Measurements from ENCODE around the gene ANKRD34C.

ANKRD34C gene

DNA sequence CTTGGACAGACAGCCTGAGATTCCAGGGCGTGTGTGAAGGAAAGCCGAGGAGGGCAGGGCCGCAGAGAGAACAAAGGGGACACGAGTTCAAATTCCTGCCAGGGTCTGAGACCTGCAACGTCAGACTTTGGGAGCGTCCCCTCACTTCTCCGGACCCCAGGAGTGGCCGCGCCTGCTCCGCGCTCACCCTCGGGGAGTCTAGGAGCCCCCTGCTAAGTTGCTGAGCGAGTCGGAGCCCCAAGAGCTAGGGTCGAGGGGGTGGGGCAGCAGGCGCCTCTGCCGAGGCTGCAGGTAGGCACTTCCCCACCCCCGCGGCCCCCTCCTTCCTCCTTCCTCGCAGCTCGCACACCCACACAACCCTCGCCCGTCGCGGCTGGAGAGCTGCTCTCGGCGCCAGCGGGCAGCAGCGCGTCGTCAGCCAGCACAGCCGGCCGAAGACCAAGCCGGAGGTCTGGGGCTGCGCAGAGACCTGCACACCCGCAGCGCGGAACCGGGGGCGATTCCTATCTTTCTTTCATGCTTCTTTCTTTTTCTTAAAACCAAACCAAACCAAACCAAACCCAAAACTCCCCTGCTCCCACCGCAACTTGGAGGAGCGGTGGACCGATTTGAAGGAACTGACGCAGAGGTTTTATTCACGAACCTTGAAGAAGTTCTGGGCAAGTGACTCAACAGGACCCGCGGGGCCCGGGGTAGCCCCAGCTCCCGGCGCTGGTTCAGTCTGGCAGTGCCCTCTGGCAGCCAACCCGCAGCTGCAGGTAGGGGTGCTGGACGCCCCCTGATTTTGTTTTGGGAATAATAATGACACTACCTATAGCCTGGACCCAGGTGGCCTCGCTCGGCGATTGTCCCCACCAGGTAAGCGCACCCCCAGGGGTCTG lies at the start of gene ANKRD34C:
Gene ANKRD34C (plus strand): TSS at position 352 of the 881 bp plus-strand sequence. CDS start 10,563 bp downstream, outside the sequence.
- no peak for DNase-seq

DNA sequence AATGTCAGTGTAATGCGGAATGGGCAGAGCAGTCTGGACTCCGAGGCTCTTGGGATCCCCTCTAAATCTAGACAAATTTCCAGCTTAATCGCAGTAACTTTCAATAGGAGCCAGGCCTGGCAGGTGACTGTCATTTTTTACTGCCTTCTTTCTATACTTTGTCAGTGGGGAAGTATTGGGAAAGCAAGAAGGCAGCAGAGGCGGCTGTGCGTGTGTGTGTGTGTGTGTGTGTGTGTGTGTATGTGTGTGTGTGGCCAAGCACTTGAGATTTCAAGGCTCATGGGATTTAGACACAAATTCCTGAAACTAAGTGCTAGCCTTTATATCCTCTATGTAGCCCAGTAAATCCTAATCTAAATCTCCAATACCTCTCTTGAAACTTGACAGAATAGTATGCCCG lies 49.3 kb upstream of the ANKRD34C start:
- no peak for DNase-seq

DNA sequence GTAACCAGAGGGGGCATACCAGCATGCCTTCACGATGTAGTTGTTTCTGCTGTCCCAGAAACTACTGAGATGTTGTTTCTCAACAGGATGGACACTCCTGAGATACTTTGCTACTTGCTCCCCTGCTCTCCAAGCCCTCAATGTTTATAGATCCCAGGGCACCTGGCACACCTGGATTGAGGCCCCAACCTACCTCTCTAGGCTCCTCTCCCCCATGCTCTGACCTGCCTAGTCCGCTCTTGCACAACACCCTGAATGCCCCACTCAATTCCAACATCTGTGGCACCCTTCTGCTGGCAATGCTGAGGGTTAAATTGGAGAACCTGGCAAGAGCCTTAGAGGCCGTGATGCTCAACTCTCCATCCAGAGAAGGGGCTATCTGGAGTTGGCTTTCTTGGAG lies 42.5 kb upstream of the ANKRD34C start:
- no peak for DNase-seq

DNA sequence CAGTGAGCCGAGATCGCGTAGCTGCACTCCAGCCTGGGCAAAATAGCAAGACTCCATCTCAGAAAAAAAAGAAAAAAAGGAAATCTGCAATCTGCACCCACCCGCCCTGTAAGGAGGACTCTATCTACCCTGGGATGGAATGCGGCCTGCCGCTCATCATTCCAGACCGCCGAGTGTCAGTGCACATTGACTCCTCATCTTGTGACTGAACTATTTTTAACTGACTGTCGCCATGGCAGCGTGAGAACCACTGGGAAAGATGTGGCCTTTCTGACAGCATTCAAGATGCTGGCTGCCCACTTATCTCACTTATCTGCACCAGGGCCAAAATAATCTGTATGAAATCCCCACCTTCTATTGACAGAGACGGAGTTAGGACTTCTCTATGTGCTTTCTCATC lies 38.8 kb upstream of the ANKRD34C start:
- DNase-seq, result peak; percentile 13

DNA sequence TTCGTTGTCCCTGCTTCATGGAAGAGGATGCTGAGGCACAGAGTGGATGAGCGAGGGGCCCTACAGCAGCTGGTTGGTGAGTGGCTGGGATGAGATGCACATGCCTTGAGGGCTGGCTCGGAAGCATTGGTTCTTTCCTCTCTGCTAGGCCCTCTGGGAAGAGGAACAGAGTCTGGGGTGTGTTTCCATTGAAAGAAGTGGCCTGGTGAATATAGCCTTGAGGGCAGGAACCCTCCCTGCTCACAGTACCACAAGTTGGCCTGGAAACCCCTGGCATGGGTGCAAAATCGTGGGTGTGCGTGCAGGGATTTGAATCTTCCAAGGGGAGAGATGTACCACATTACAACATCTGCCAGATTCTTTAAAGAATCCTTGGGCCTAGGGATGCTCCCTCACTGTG lies 37.6 kb upstream of the ANKRD34C start:
- peak; percentile 24 for DNase-seq

DNA sequence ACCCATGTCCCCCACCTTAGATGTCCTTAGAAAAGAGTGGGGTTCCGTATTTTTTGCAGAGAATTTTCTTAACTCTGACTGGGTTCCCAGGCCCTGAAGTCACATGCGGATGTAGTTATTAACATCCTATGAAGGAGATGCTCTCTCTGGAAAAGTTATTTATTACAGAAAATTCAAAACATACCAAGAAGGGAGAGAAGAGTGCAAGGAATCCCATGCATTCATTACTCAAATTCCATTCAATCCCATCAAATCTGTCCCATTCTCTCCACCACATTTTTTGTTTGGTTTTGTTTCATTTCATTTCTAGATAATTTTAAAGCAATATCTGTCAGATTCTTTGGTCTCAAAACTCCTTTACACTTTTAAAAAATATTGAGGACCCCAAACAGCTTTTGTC lies 34.3 kb upstream of the ANKRD34C start:
- no peak for DNase-seq

DNA sequence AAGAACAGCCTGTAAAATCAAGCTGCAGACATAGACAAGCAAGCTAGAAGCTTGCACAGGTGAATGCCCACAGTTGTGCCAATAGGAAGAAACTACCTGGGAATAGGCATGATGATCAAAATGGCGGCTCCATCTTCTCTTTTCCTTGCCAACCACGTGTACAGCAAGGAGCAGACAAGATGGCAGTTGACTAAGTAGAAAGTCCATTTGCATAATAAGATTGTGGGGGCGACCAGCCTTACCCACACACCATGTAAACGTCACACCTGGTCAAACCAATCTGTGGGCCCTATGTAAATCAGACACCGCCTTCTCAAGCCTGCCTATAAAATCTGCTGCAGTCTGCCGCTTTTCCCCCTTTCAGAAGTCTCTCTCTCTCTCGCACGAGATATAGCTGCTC lies 25.1 kb upstream of the ANKRD34C start:
- no peak for DNase-seq

DNA sequence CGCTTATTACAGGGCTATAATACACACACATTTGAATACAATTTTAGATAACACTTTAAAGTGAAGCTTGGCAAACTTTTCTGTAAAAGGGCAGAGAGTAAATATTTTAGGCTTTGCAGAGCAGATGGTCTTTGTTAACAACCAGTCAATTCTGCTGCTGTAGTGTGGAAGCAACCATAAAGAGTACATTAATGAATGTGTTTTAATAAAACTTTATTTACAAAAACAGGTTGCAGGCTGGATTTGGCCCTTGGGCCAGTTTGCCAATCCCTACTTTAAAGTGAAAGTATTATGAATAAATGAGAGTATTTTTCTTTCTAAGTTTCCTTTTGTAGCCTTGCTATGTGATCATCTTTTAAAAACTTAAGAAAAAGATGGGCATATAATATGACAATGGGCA lies 20.7 kb upstream of the ANKRD34C start:
- DNase-seq, result no peak

DNA sequence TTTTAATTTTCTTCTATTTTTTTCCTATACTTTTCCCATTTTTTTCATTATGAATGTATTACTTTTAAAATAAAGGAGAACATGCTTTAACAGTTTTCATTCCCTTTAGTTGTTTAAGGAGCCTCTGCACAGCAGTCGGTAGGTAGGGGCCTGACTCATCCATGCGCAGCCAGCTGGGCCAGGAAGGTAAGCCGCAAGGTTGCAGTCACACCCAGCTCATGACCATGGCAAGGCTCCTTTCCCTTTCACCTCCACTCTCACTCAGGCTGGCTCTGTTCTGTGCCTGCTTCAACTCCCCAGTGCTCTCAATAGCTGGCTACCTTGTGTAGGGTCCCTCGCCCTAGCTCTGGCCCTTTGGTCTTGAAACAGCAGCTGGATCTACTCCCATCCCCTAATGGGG lies 17.4 kb upstream of the ANKRD34C start:
- no peak for DNase-seq

DNA sequence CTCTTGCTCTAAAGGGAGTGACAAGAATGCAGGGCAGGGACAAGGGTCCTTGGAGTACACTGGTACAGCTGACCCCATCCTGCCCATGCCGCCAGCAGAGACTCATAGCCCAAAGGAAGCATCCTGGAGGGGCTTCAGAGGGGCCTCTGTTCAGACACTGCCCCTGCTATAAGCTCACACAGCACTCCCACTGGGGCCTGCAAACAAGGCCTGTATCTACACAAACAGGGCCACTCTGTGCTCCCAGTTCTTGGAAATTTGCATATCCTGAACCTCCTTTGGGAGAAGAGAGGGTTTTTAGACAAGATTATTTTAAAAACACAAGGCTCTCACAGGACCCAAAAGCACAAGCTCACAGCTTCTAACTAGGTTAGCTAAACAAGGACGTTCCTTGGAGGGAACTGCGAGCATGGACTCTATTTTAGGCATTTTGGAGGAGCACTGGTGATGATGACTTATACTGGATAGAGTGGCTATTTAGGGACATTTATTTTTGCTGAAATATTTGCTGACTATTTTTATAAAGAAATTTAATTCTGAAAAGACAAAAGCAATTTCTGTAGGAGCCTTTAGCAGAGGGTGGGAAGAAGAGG lies 16.4 kb upstream of the ANKRD34C start:
- DNase-seq, result no peak

DNA sequence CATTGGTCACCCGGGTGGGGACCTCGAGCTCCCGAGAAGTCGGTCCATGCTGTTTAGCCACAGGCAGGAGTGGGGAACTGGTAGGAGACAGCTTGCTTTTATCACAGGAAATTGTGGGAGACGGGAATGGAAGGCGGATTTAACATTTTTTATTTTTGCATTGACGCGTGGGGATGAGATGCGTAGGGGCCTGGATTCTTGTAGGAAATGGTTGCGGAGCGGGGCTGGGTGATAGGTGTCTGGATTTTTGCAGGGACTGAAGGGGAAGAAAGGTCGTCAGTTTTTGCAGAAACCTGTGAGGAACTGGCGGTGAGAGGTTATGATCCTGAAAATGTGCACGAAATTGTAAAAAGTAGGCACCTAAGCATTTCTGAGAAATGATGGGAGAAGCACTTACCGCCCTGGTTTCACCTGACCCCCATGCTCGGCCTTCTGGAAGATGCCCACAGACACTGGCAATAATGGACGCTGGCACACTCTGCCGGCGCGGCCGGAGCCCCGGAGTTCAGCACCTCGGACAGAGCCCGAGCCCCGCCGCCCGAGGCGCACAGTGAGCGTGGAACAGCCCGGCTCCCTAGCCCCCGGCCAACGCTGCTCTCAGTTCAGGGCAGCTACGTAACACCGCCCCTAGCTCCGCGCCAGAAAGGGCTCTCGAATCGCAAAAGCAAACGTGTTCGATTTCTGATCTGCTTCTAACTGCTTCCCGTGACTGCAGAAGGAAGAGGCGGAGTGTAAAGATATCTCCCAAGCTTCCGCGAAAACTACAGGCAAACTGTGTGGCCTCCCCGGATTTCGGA lies 928 bp downstream of the ANKRD34C start:
- peak; percentile 69 for DNase-seq

DNA sequence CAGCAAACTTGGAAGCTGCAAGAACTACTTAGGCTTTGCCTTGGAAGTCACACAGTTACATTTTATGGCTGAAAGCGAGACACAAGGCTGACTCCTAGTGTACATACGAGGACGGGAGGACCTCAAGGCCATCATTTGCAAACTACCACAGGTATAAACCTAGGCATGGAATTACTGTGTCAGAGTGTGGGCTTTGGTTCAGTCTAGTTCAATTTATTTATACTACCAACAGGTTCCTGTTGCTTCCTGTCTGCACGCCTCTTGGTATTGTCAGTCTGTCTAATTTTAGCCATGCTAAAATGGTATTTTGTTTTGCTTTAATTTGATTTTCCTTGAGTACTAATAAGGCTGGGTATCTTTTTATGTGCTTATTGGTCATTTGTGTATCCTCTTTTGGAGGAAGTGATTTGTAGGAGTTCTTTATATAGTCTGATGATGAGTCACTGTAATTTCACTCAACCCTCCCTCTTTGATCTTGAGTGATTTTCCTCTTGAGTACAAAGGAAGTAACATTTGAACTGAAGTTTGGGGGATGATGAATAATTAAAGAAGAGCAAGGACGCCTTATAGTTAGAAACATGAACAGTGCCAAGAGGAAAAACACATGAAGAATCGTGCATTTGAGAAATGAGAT lies 8.2 kb downstream of the ANKRD34C start:
- no peak for DNase-seq

DNA sequence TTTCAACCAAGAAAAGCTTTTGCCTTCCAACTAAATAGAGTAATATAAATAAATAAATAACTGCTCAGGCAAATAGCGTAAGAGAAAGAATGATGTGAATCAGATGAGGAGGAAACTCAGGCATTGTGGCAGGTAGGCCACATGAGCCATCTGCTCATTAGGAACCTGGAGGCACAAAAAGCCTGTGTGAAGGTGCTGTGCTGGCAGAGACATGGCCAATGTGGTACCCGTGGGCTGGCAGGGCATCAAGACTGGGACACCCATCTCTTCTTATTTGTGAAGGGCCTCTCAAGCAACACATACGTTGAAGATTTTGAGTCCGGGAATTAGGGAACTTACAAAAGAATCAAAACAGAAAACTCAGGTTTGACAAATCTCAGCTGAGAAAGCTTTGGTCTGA lies 9.5 kb downstream of the ANKRD34C start:
- no peak for DNase-seq

DNA sequence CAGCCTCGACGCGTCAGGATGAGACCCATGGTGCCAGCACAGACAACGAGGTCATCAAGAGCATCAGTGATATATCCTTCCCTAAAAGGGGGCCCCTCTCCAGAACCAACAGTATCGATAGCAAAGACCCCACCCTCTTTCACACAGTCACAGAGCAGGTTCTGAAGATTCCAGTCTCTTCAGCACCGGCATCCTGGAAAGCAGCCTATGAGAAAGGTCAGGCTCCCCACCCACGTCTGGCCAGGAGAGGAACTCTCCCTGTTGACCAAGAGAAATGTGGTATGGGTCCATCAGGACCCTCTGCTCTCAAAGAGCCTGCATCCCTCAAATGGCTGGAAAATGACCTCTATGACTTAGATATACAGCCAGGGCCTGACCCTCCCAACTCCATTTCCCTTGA lies 11.6 kb downstream of the ANKRD34C start:
- no peak for DNase-seq

DNA sequence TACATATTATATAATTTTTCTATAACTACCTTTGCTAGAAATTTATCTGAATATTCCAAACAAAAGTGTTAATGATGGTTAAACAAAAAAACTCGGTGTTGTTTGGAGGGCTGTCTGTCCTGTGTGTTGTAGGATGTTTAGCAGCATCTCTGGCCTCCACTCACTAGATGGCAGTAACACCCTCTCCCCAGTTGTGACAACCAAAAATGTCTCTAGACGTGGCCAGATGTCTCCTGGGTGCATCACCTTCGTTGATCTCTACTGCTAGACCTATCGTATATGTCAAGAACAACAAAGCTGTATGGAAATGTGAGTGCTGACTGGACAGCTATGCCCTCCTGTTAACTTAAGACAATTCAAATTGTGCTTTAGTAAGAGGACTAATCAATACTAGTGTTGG lies 14.1 kb downstream of the ANKRD34C start:
- no peak for DNase-seq

DNA sequence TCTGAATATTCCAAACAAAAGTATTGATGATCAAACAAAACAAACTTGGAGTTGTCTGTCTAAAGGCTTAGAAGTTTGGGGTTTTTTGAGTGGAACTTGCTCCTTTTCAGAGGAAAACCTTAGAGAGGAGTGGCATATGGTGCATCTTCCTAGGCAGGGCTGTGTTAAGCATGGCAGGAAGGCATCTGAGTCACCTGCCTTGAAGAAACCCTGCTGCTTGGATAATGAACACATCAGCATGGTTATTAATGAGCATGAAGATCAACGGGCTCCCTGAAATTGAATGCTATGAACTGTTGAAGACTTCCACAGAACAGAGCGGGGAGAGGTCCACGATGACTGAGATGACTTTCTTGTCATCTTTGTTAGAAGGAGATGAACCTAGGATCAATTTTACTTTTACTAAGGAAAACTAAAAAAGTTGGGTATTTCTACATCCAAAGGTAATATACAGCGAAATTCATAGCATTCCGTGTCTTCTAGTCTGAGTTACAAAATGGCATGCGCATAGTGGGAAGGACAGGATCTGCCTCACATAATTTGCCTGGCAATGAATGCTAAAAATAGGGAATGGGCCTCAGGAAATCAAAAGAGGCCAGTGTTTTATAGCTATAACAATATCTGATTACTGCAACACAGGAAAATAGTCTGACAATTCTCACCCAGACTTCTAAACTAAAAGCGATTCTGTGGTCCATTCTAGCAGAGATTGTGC lies 16.8 kb downstream of the ANKRD34C start:
- DNase-seq, result no peak

DNA sequence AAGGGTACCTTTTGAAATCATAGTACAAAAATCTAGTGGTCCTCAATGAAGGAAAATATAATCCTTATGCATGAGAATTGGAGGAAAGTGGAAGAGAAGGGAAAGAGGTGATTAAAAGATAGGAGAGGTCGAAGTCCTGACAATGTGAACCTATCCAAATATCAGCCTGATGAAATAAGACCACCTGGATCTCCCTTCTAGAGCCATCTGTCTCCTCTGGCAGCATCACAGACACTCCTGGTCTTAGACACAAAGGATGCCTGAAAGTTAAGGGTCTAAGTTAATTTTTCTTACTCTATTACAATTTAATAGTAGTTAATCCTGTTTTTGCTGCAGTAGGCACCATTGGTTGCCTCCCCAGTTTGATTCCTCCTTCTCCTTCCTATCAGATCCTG lies 17.3 kb downstream of the ANKRD34C start:
- DNase-seq, result no peak

DNA sequence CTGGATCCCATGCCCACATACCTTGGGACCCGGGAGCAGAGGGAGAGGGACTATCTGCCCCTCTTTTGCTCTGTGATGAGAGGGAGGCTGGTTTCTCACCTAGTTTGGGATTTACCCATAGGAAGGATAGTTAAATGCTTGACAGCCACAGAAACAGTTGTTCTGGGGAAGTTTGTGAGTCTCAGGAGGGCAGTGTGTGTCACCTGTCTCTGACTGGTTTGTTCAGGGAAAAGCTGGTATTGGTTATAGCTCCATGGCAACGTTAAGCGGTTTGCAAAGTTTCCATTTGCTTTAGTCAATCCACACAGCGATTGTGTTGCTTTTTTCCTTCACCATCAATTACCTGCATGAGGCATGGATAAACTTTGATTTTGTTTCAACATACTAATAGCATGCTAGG lies 24.7 kb downstream of the ANKRD34C start:
- no peak for DNase-seq

DNA sequence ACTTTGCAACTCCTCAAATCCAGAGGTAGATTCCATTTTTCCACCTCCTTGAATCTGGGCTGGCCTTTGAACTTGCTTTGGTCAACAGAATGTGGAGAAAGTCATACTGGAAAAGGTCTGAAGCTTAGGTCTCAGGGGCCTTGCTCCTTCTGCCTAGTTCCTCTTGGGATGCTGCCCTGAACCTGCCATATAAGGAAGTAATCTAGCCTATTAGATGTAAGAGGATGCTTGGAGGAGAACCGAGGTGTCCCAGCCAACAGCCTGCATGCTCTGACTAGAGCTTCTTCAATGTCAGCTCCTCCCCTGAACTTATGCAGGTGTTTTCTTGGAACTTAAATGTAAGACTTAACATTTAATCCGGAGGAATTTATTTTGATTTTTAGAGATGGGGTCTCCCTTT lies 26.4 kb downstream of the ANKRD34C start:
- no peak for DNase-seq

DNA sequence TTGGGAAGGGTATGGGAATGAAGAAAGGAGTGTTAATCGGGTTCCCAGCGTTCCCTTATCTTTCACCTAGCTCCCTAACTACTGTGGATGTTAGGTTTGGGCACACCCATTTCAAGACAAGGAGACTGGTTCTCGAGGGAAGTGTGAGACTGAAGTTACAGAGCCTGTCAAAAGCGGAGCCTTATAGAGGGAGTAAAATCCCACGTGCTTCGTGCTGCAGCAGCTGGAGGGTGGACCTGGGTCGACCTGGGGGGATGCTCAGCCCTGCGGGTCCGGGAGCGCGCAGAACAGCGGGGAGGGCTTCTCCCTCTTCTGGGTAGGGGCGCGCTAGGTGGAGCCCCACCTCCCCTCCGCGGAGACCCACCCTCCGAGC lies 28.1 kb downstream of the ANKRD34C start:
- no peak for DNase-seq

DNA sequence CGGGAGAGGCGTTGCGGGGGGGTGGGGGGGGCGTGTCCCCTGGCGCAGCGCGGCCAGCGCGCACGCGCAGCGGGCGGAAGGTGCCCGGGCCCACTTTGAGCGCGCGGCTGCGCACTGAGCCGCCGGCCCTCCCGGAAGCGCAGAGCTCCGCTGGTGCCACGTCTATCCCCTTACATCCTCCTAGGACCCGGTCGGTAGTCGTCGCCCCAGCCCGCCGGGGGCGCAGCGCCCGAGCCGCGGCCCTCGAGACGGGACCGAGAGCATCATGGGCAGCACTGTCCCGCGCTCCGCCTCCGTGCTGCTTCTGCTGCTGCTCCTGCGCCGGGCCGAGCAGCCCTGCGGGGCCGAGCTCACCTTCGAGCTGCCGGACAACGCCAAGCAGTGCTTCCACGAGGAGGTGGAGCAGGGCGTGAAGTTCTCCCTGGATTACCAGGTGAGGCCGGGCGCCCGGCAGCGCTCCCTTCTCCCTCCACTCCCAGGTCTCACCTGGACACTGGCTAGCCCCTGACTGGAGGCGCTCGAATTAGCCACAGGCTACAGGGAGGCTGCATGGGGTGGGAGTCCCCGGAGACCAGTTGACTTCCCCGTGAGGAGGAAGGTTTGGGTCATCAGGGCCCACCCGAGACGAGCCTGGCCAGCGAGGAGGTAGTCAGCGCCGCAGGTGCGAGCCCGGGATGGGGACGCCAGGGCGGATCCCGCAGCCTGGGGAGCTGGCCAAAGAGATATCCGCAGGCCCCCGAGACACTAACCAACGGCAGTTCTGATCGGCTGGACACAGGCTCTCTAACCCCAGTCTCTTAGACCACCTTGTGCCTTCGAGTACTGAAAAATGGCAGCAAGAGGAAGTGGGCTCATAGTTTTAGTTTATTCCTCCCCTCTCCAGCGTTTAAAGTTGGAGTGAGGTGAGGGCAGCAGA lies 28.7 kb downstream of the ANKRD34C start, which contains the start of gene TMED3:
Gene TMED3 (plus strand): TSS at position 128 of the 916 bp plus-strand sequence. CDS start 138 bp downstream, at position 266.
- DNase-seq, result peak; percentile 91

Measured in activated CD8-positive, alpha-beta memory T cell treated with anti-CD3 and anti-CD28 coated beads for 24 hours (primary cell).